SK-N-SH treated with all-trans-retinoic acid at 6 μM for 48 hours (cell line): ENCODE data around the gene AUTS2.
A peak's percentile ranks its signal among the peaks of the same experiment; 100 is the strongest.

ENCODE experiments used
- ATAC-seq: fragments of 200-7000 bp; cut with Tn5 transposase; 3 replicates; pipeline ENCODE4 v1.9.1; 2020; ENCODE audit warnings: mild to moderate bottlenecking, moderate library complexity
- BACH2 ChIP-seq: fragments of 250-450 bp; sonication (Bioruptor Pico); IDR thresholded peaks from 2 replicates; pipeline ENCODE4 v1.9.0; 2021; ENCODE audit warnings: mild to moderate bottlenecking, borderline replicate concordance
- CREB5 ChIP-seq: fragments of 250-450 bp; sonication (Bioruptor Pico); IDR thresholded peaks from 2 replicates; pipeline ENCODE4 v1.5.1; 2020; ENCODE audit warnings: low read depth, mild to moderate bottlenecking, moderate library complexity
- CSRNP3 ChIP-seq: fragments of 250-450 bp; sonication (Bioruptor Pico); IDR thresholded peaks from 2 replicates; pipeline ENCODE4 v1.5.1; 2021; ENCODE audit warnings: mild to moderate bottlenecking, moderate library complexity
- ESRRG ChIP-seq: fragments of 250-450 bp; sonication (Bioruptor Pico); IDR thresholded peaks from 2 replicates; pipeline ENCODE4 v1.6.1; 2021; ENCODE audit warnings: mild to moderate bottlenecking
- GLIS3 ChIP-seq: fragments of 250-450 bp; sonication (Bioruptor Pico); IDR thresholded peaks from 2 replicates; pipeline ENCODE4 v1.5.0; 2020; ENCODE audit warnings: mild to moderate bottlenecking, moderate library complexity
- ISL1 ChIP-seq: fragments of 250-450 bp; sonication (Bioruptor Pico); IDR thresholded peaks from 2 replicates; pipeline ENCODE4 v2.1.2; 2022; ENCODE audit warnings: mild to moderate bottlenecking, moderate library complexity
- OSR1 ChIP-seq: fragments of 250-450 bp; sonication (Bioruptor Pico); IDR thresholded peaks from 2 replicates; pipeline ENCODE4 v1.8.0; 2022; ENCODE audit warnings: moderate library complexity, mild to moderate bottlenecking, inconsistent platforms
- PATZ1 ChIP-seq: fragments of 250-450 bp; sonication (Bioruptor Pico); IDR thresholded peaks from 2 replicates; pipeline ENCODE4 v1.8.0; 2020; ENCODE audit warnings: mild to moderate bottlenecking, moderate library complexity, borderline replicate concordance
- POU6F1 ChIP-seq: fragments of 250-450 bp; sonication (Bioruptor Pico); IDR thresholded peaks from 2 replicates; pipeline ENCODE4 v1.8.0; 2021; ENCODE audit warnings: low read depth, mild to moderate bottlenecking, moderate library complexity, borderline replicate concordance
- PPARA ChIP-seq: fragments of 250-450 bp; sonication (Bioruptor Pico); IDR thresholded peaks from 2 replicates; pipeline ENCODE4 v1.5.0; 2020; ENCODE audit warnings: mild to moderate bottlenecking, borderline replicate concordance
- SNAI2 ChIP-seq: fragments of 250-450 bp; sonication (Bioruptor Pico); IDR thresholded peaks from 2 replicates; pipeline ENCODE4 v1.5.0; 2020; ENCODE audit warnings: mild to moderate bottlenecking, moderate library complexity
- TCF4 ChIP-seq: fragments of 250-450 bp; sonication (Bioruptor Pico); IDR thresholded peaks from 2 replicates; pipeline ENCODE4 v1.8.0; 2021; ENCODE audit warnings: mild to moderate bottlenecking, moderate library complexity, borderline replicate concordance
- TOX ChIP-seq: fragments of 250-450 bp; sonication (Bioruptor Pico); IDR thresholded peaks from 2 replicates; pipeline ENCODE4 v1.8.0; 2021; ENCODE audit warnings: mild to moderate bottlenecking, moderate library complexity, borderline replicate concordance
- TSHZ2 ChIP-seq: fragments of 250-450 bp; sonication (Bioruptor Pico); IDR thresholded peaks from 2 replicates; pipeline ENCODE4 v1.5.0; 2020; ENCODE audit warnings: mild to moderate bottlenecking, moderate library complexity
- ZC3H10 ChIP-seq: fragments of 250-450 bp; sonication (Bioruptor Pico); IDR thresholded peaks from 2 replicates; pipeline ENCODE4 v1.5.1; 2021; ENCODE audit warnings: mild to moderate bottlenecking, moderate library complexity
- ZFP30 ChIP-seq: fragments of 450-650 bp; formaldehyde crosslinking; IDR thresholded peaks from 2 replicates; pipeline ENCODE4 v1.5.0; 2022; ENCODE audit warnings: mild to moderate bottlenecking, moderate library complexity
- ZNF565 ChIP-seq: fragments of 450-650 bp; formaldehyde crosslinking; conservative IDR thresholded peaks from 2 replicates; pipeline ENCODE4 v1.5.0; 2020; ENCODE audit warnings: low read depth, mild to moderate bottlenecking, moderate library complexity
- ZNF70 ChIP-seq: fragments of 450-650 bp; formaldehyde crosslinking; IDR thresholded peaks from 2 replicates; pipeline ENCODE4 v1.5.0; 2020; ENCODE audit warnings: mild to moderate bottlenecking, moderate library complexity

Gene AUTS2

GRCh38 chr7:70005480-70005879, 407.2 kb downstream of the AUTS2 start (continued):
- TF ChIP-seq PATZ1 (CRISPR knock-in tag) = no peak

- TF ChIP-seq SNAI2 = no peak
- TF ChIP-seq TSHZ2 = no peak
- TF ChIP-seq TCF4 (CRISPR knock-in tag) = no peak
- no peak for TF ChIP-seq ZFP30 (CRISPR knock-in tag)
- TF ChIP-seq ZNF565 (CRISPR knock-in tag) = no peak
- no peak for TF ChIP-seq ESRRG (CRISPR knock-in tag)
- no peak for TF ChIP-seq ZC3H10 (CRISPR knock-in tag)
- TF ChIP-seq GLIS3 (CRISPR knock-in tag) = no peak
- no peak for TF ChIP-seq POU6F1 (CRISPR knock-in tag)
- TF ChIP-seq CREB5 = no peak
- ATAC-seq = peak; percentile 69
These were observed 407.6 kb downstream of the AUTS2 start for GRCh38 chr7:70005891-70006260.

GRCh38 chr7:70006261-70006920, 408.1 kb downstream of the AUTS2 start:
- ATAC-seq = peak; percentile 89

GRCh38 chr7:70008466-70008865, 410.2 kb downstream of the AUTS2 start:
- ATAC-seq = no peak
- TF ChIP-seq CSRNP3 (CRISPR knock-in tag) (no peak), BACH2 (CRISPR knock-in tag) (no peak), OSR1 (no peak), PPARA (CRISPR knock-in tag) (no peak), ZNF565 (CRISPR knock-in tag) (no peak), SNAI2 (no peak), PATZ1 (CRISPR knock-in tag) (no peak), CREB5 (no peak), ZNF70 (no peak), POU6F1 (CRISPR knock-in tag) (no peak), TOX (CRISPR knock-in tag) (no peak), ZC3H10 (CRISPR knock-in tag) (no peak), ISL1 (CRISPR knock-in tag) (no peak)

More at GRCh38 chr7:70006261-70006920, 408.1 kb downstream of the AUTS2 start:
- TF ChIP-seq BACH2 (CRISPR knock-in tag) (no peak), ZFP30 (CRISPR knock-in tag) (no peak), ZC3H10 (CRISPR knock-in tag) (no peak)
